OCI-LY7 (cell line): ENCODE measurements around the gene DMRTA1.

Experiments used
- EZH2phosphoT487 ChIP-seq: fragments of 200-600 bp; sonication (generic); IDR thresholded peaks from 2 replicates; pipeline ENCODE4 v1.6.1; 2018; ENCODE audit warnings: low read depth, borderline replicate concordance, mild to moderate bottlenecking, mixed run types, antibody characterized with exemption, low read length, moderate library complexity, mixed read lengths
- TF ChIP-seq, protein P1 (sequence below): fragments of 200-600 bp; sonication (generic); conservative IDR thresholded peaks from 2 replicates; pipeline ENCODE4 v1.5.1; 2014; ENCODE audit warnings: mild to moderate bottlenecking, antibody characterized with exemption, low read length, moderate library complexity, mixed read lengths

DNA sequence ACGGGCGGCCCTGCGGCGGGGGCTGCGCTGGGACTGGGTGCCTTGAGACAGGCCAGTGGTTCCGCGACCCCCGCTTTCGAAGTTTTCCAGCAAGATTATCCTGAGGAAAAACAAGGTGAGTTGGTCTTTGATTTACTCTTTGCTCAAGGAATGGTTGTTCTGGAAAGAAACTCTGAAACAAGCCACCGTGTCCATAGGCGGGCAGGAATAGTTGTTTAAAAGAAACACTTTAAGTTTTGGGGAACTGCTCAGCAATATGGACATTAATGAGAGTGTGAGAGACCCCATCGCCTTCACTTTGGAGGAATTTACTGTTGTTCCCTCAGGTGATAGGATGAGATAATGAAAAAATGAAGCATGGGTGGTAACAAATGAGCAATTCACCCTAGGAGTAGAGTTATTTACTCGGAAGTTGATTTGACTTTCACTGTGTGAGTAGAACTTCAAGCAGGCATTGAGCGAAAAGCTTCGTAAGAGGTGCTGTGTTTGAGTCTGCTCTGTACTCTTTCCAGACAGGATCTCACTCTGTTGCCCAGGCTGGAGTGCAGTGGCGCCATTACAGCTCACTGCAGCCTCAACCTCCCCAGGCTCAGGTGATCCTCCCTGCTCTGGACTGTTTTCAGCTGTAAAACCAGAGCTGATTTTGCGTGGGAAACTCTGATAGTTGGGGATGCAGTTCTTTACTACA, 1.1 kb downstream of the DMRTA1 start:
- TF ChIP-seq, protein P1, sequence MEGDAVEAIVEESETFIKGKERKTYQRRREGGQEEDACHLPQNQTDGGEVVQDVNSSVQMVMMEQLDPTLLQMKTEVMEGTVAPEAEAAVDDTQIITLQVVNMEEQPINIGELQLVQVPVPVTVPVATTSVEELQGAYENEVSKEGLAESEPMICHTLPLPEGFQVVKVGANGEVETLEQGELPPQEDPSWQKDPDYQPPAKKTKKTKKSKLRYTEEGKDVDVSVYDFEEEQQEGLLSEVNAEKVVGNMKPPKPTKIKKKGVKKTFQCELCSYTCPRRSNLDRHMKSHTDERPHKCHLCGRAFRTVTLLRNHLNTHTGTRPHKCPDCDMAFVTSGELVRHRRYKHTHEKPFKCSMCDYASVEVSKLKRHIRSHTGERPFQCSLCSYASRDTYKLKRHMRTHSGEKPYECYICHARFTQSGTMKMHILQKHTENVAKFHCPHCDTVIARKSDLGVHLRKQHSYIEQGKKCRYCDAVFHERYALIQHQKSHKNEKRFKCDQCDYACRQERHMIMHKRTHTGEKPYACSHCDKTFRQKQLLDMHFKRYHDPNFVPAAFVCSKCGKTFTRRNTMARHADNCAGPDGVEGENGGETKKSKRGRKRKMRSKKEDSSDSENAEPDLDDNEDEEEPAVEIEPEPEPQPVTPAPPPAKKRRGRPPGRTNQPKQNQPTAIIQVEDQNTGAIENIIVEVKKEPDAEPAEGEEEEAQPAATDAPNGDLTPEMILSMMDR: no peak
- TF ChIP-seq EZH2phosphoT487: no peak
